CD4-positive, alpha-beta T cell treated with Interleukin-2 at 100 ng/mL for 4 hours (primary cell): ENCODE data around the gene TPSB2.

Source experiments
- DNase-seq: peaks from one replicate; pipeline ENCODE4 v3.0.0-alpha.2; 2020; ENCODE audit warnings: low spot score

Gene TPSB2

GRCh38 chr16:1182950-1183907, 46.8 kb downstream of the TPSB2 start:
- no peak for DNase-seq

GRCh38 chr16:1182316-1182671, 47.7 kb downstream of the TPSB2 start:
- no peak for DNase-seq

- DNase-seq = no peak
Measured at GRCh38 chr16:1181404-1182315, 48.3 kb downstream of the TPSB2 start.

GRCh38 chr16:1180549-1181403, 49.2 kb downstream of the TPSB2 start:
- DNase-seq = no peak
